ENCODE data around the gene MTF2.

MTF2 gene

GRCh38 chr1:93061895-93062792 is 16.9 kb upstream of the MTF2 start:
- H3K4me3 ChIP-seq (ENCODE audit: low read length), result no peak overlapping the region
- no peak for TF ChIP-seq ZNF274 (IDR thresholded peaks at IDR 0.05; ENCODE audit: low read depth, low read length)

DNA sequence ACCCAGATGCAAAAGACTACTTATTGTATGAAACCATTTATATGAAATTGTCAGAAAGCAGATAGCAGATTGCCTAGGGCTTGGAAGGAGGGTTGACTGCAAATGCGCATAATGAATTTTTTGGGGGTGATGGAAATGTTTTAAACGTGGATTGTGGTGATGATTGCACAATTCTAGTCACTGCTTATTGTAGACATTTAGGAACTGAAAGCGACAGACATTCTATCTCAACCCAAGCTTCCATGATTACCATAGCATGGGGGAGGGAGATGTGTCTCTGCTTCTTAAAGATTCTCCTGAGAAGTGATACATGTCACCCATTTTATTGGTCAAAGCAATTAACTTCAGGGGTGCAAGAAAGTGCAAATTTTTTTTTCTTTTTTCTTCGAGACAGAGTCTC is 2.8 kb upstream of the MTF2 start:
- TF ChIP-seq ZNF274 (IDR thresholded peaks at IDR 0.05; ENCODE audit: low read depth, low read length), result no peak

GRCh38 chr1:93078203-93078602 is 880 bp upstream of the MTF2 start:
- H3K4me3 ChIP-seq (ENCODE audit: low read length), result peak overlapping the region; percentile 91
- no peak for TF ChIP-seq ZNF274 (IDR thresholded peaks at IDR 0.05; ENCODE audit: low read depth, low read length)

More for the DNA sequence above, 2.8 kb upstream of the MTF2 start:
- H3K4me3 ChIP-seq (ENCODE audit: low read length), result no peak overlapping the region

GRCh38 chr1:93078638-93078985 is 471 bp upstream of the MTF2 start:
- peak overlapping the region; percentile 91 for H3K4me3 ChIP-seq (ENCODE audit: low read length)
- no peak for TF ChIP-seq ZNF274 (IDR thresholded peaks at IDR 0.05; ENCODE audit: low read depth, low read length)

DNA sequence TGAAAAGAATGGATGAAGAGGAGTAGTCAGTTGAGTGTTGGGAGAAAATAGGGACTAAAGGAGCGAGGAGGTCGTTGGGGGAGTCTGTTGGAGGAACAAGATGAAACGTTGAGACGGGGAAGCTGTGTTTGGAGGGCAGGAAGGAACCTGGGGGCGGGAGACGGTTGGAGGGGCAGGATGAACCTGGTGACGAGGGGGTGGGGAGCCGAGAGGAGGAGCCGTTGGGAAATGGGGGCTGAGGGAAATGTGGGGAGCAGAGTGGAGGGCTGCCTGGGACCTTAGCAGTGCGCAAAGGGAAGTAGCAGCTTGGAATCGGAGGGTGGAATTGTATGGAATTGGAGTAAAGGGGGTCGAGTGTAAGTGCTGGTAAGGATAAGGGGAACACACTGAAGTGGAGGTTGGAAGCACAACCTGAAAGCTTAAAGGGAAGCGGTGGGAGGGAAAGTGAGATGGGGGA is 630 bp downstream of the MTF2 start:
- TF ChIP-seq ZNF274 (IDR thresholded peaks at IDR 0.05; ENCODE audit: low read depth, low read length), result no peak

GRCh38 chr1:93080179-93080823 is 1.2 kb downstream of the MTF2 start:
- H3K4me3 ChIP-seq (ENCODE audit: low read length), result peak overlapping the region; percentile 91
- TF ChIP-seq ZNF274 (IDR thresholded peaks at IDR 0.05; ENCODE audit: low read depth, low read length), result no peak

More for the DNA sequence above, 630 bp downstream of the MTF2 start:
- peak overlapping the region; percentile 91 for H3K4me3 ChIP-seq (ENCODE audit: low read length)

GRCh38 chr1:93081716-93082115 is 2.6 kb downstream of the MTF2 start:
- no peak for TF ChIP-seq ZNF274 (IDR thresholded peaks at IDR 0.05; ENCODE audit: low read depth, low read length)
- H3K4me3 ChIP-seq (ENCODE audit: low read length), result peak overlapping the region; percentile 91; the same call in 1 of the 2 replicates

GRCh38 chr1:93082313-93082712 is 3.2 kb downstream of the MTF2 start:
- H3K4me3 ChIP-seq (ENCODE audit: low read length), result no peak overlapping the region
- no peak for TF ChIP-seq ZNF274 (IDR thresholded peaks at IDR 0.05; ENCODE audit: low read depth, low read length)

DNA sequence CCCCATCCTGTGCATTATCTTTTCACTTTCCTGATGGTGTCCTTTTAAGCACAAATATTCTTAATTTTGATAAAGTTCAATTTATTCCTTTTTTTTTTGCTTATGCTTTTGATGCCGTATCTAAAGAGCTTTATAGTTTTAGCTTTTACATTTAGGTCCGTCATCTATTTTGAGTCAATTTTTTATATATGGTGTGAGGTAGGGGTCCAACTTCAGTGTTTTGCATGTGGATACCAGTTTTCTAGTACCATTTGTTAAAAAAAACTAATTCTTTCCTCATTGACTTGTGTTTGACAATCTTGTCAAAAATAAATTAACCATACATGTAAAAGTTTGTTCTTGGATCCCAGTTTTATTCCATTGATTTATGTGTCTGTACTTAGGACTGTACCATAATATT is 4.9 kb downstream of the MTF2 start:
- no peak for TF ChIP-seq ZNF274 (IDR thresholded peaks at IDR 0.05; ENCODE audit: low read depth, low read length)
- no peak overlapping the region for H3K4me3 ChIP-seq (ENCODE audit: low read length)

- H3K4me3 ChIP-seq (ENCODE audit: low read length), result no peak overlapping the region
- TF ChIP-seq ZNF274 (IDR thresholded peaks at IDR 0.05; ENCODE audit: low read depth, low read length), result no peak
Measured at GRCh38 chr1:93087532-93087931, 8.4 kb downstream of the MTF2 start.

DNA sequence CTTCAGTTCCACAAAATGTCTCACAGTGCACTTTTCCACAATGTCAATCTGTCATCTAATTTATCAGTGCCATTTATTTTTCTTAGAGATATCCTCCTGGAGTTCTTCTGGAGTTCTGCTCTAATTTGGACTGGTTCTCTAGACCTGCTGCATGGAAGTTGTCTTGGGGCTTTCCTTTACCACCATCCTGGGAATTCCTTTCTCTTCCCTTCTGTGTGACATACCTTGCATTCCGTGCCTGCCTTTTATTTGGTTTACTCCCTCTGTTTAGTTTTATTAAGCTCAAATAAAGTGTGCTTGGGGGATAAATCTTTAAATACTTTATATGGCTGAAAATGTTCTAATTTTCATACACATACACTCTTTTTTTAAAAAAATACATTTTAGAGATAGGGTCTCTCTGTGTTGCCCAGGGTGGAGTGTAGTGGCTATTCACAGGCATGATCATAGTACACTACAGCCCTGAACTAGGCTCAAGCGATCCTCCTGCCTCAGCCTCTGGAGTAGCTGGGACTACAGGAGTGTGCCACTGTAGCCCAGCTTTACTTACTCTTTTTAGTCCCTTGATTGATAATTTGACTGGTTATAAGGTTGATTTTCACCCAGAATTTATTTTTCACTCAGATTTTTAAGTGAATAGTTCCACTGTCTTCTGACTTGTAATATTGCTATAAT is 14.4 kb downstream of the MTF2 start:
- no peak for TF ChIP-seq ZNF274 (IDR thresholded peaks at IDR 0.05; ENCODE audit: low read depth, low read length)

DNA sequence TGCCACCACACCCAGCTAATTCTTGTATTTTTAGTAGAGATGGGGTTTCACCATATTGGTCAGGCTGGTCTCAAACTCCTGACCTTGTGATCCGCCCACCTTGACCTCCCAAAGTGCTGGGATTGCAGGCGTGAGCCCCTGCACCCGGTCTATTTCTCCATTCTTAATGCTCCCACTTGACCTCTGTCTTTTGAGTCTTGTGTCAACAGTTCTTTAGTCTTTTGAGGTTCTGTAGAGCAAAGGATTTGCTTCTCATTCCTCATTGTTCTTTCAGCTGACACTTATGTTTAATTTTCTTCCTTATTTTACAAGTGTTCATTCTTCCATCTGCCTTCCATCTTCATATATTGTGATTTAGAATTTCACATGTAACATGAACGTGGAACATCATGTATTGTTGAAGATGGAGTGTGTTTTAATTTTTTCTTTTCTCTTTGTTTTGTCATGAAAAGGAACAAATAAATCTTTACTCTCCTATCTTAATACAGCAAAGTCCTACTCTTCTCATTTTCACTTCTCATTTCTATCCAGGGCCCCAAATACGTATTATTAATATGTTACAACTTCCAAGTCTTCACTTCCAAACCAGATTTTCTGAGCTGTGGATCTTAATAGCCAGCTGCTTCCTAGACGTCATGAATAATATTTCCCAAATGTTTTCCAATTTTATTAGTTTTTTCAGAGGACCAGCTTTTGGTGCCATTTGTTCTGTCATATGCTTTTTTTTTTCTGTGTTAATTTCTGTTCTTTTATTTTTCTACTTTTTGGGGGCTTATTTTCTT is 16.9 kb downstream of the MTF2 start:
- TF ChIP-seq ZNF274 (IDR thresholded peaks at IDR 0.05; ENCODE audit: low read depth, low read length), result no peak
- no peak overlapping the region for H3K4me3 ChIP-seq (ENCODE audit: low read length)

More for the DNA sequence above, 14.4 kb downstream of the MTF2 start:
- no peak overlapping the region for H3K4me3 ChIP-seq (ENCODE audit: low read length)

DNA sequence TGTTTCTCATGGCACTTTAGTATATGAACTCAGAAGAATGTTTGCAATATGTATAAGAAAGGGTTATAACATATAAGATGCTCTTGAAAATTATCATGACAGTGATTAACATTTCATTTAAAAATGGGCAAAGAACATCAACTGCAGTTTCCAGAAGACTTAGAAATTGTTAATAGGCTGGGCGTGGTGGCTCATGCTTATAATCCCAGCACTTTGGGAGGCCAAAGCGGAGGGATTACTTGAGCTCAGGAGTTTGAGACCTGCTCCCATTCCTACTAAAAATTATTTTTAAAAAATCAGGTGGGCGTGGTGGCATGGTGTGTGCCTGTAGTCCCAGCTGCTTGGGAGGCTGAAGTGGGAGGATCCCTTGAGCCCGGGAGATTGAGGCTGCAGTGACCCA is 23.1 kb downstream of the MTF2 start:
- H3K4me3 ChIP-seq (ENCODE audit: low read length), result no peak overlapping the region
- no peak for TF ChIP-seq ZNF274 (IDR thresholded peaks at IDR 0.05; ENCODE audit: low read depth, low read length)

- TF ChIP-seq ZNF274 (IDR thresholded peaks at IDR 0.05; ENCODE audit: low read depth, low read length), result no peak
- no peak overlapping the region for H3K4me3 ChIP-seq (ENCODE audit: low read length)
Measured at GRCh38 chr1:93106226-93106625, 27.1 kb downstream of the MTF2 start.
